KBM-7 (cell line): Measurements from ENCODE around the gene CYP2A7.
"Not testable (repeated sequence)": the region's sequence is repeated elsewhere in the genome, so short reads cannot be mapped to it uniquely, and the experiment has no call there.

Experiments
- DNase-seq: peaks from one replicate; pipeline ENCODE4 v3.0.0-alpha.2; 2015
- in situ Hi-C: fragments of 300-500 bp; cut with MboI; formaldehyde crosslinking; loops from 2 replicates; pipeline ENCODE4 v1.14.3; 2020; ENCODE audit warnings: low sequenced_read_pairs, low pct_unique_long_range_greater_than_20kb, mixed read lengths

Gene CYP2A7

GRCh38 chr19:40852467-40853152, 29.4 kb downstream of the CYP2A7 start:
- in situ Hi-C loops, DNase-seq: not testable (repeated sequence)

GRCh38 chr19:40850277-40850676, 31.8 kb downstream of the CYP2A7 start, which contains the start of gene CYP2A6:
CYP2A6 (minus strand) TSS chr19:40850447; CDS start chr19:40850426, 21 bp downstream.
- in situ Hi-C loops: not testable (repeated sequence)

GRCh38 chr19:40846722-40847121, 35.3 kb downstream of the CYP2A7 start:
- DNase-seq, in situ Hi-C loops: not testable (repeated sequence)

More at GRCh38 chr19:40850277-40850676, 31.8 kb downstream of the CYP2A7 start, which contains the start of gene CYP2A6:
- DNase-seq: not testable (repeated sequence)

- in situ Hi-C loops, DNase-seq: not testable (repeated sequence)
Measured at GRCh38 chr19:40843653-40844052, 38.4 kb downstream of the CYP2A7 start.

GRCh38 chr19:40842997-40843652, 38.9 kb downstream of the CYP2A7 start:
- DNase-seq: peak; percentile 49
- in situ Hi-C loops: not testable (repeated sequence)

- DNase-seq, in situ Hi-C loops: not testable (repeated sequence)
Measured at GRCh38 chr19:40842012-40842411, 40.0 kb downstream of the CYP2A7 start.

GRCh38 chr19:40838477-40838876, 43.6 kb downstream of the CYP2A7 start:
- DNase-seq, in situ Hi-C loops: not testable (repeated sequence)

- no peak for DNase-seq
- in situ Hi-C loops: no loop called here
Measured at GRCh38 chr19:40836754-40837429, 45.1 kb downstream of the CYP2A7 start.

GRCh38 chr19:40833728-40834533, 48.1 kb downstream of the CYP2A7 start:
- peak; percentile 57 for DNase-seq
- in situ Hi-C loops: not testable (repeated sequence)

- in situ Hi-C loops, DNase-seq: not testable (repeated sequence)
Measured at GRCh38 chr19:40832431-40832790, 49.6 kb downstream of the CYP2A7 start.

GRCh38 chr19:40831502-40832430, 50.3 kb downstream of the CYP2A7 start:
- peak; percentile 76 for DNase-seq
- in situ Hi-C loops: no loop called here

- DNase-seq, in situ Hi-C loops: not testable (repeated sequence)
Measured at GRCh38 chr19:40830741-40831140, 51.3 kb downstream of the CYP2A7 start.

GRCh38 chr19:40829205-40829604, 52.8 kb downstream of the CYP2A7 start:
- in situ Hi-C loops: no loop called here
- no peak for DNase-seq

- in situ Hi-C loops: no loop called here
- no peak for DNase-seq
Measured at GRCh38 chr19:40827386-40828247, 54.4 kb downstream of the CYP2A7 start.

- in situ Hi-C loops: not testable (repeated sequence)
- DNase-seq: peak; percentile 32
Measured at GRCh38 chr19:40826699-40827385, 55.2 kb downstream of the CYP2A7 start.

- in situ Hi-C loops, DNase-seq: not testable (repeated sequence)
Measured at GRCh38 chr19:40826312-40826698, 55.7 kb downstream of the CYP2A7 start.
